Astrocyte of the spinal cord (primary cell): ENCODE measurements around the gene EIF2AK2.

Source experiments
- DNase-seq: peaks from one replicate; pipeline ENCODE4 v3.0.0; 2011; ENCODE audit warnings: low read depth, low spot score
- H3K4me3 ChIP-seq: 2 replicates; pipeline ENCODE4 v1.5.1; 2011; ENCODE audit warnings: low read depth, mild to moderate bottlenecking, low read length, moderate library complexity
- CTCF ChIP-seq: IDR thresholded peaks from 2 replicates; pipeline ENCODE4 v1.5.1; 2012; ENCODE audit warnings: low read depth, mild to moderate bottlenecking, low read length, inconsistent platforms
- in situ Hi-C: cut with HindIII; loops from 2 replicates; pipeline ENCODE4 v1.10.0; 2017; ENCODE audit warnings: low sequenced_read_pairs

EIF2AK2 gene

GRCh38 chr2:37188570-37188969 lies 31.8 kb upstream of the EIF2AK2 start, which contains the start of gene SULT6B1:
Gene SULT6B1, minus strand, starts transcription at chr2:37188670. Its CDS starts 30 bp downstream, at chr2:37188640.
- no peak for TF ChIP-seq CTCF
- no peak for DNase-seq
- H3K4me3 ChIP-seq: no peak within 1 kb of the TSS
- in situ Hi-C loops: no loop called here

GRCh38 chr2:37181726-37182684 lies 25.2 kb upstream of the EIF2AK2 start:
- H3K4me3 ChIP-seq: no peak overlapping the region
- peak; percentile 8 for DNase-seq
- in situ Hi-C loops: no loop called here
- no peak for TF ChIP-seq CTCF

GRCh38 chr2:37180640-37181039 lies 23.9 kb upstream of the EIF2AK2 start:
- no peak overlapping the region for H3K4me3 ChIP-seq
- no peak for DNase-seq
- TF ChIP-seq CTCF: no peak
- in situ Hi-C loops: no loop called here

- in situ Hi-C loops: no loop called here
- no peak overlapping the region for H3K4me3 ChIP-seq
- no peak for TF ChIP-seq CTCF
- no peak for DNase-seq
Observed at GRCh38 chr2:37180006-37180639, 23.3 kb upstream of the EIF2AK2 start.

GRCh38 chr2:37173741-37174140 lies 17.0 kb upstream of the EIF2AK2 start:
- no peak for TF ChIP-seq CTCF
- no peak overlapping the region for H3K4me3 ChIP-seq
- no peak for DNase-seq
- in situ Hi-C loops: no loop called here

- in situ Hi-C loops: no loop called here
- TF ChIP-seq CTCF: no peak
- no peak overlapping the region for H3K4me3 ChIP-seq
- no peak for DNase-seq
Observed at GRCh38 chr2:37171624-37171950, 14.8 kb upstream of the EIF2AK2 start.
